ENCODE measurements around the gene ADGRL3. TPM values are rescaled to one million over a fixed set of nuclear protein-coding genes. Genes with fewer than 3 reads are reported as not detected.
"Not testable (repeated sequence)": the region's sequence is repeated elsewhere in the genome, so short reads cannot be mapped to it uniquely, and the experiment has no call there.

Gene ADGRL3
- total RNA-seq, 3 donors from 2014 or later = not detected

GRCh38 chr4:61590881-61591280, 390.8 kb downstream of the ADGRL3 start:
- peaks cover 17% of the 10 kb centered on the region for H3K9me3 Mint-ChIP-seq
- ATAC-seq (no peak), DNase-seq (no peak)
- no peak overlapping the region for H3K4me3 Mint-ChIP-seq
- no peaks in the 10 kb centered on the region for H3K36me3 Mint-ChIP-seq (ENCODE audit: insufficient read depth)
- no peaks in the 10 kb centered on the region for H3K4me1 Mint-ChIP-seq (ENCODE audit: low read depth)
- no peaks in the 10 kb centered on the region for H3K27me3 Mint-ChIP-seq (ENCODE audit: low read depth)

- Mint-ChIP-seq H3K27me3 (ENCODE audit: low read depth) (no peaks in the 10 kb centered on the region), H3K4me3 (no peak overlapping the region), H3K9me3 (peaks cover 16% of the 10 kb centered on the region), H3K36me3 (ENCODE audit: insufficient read depth) (no peaks in the 10 kb centered on the region), H3K4me1 (ENCODE audit: low read depth) (no peaks in the 10 kb centered on the region)
- no peak for DNase-seq
- ATAC-seq = no peak
Measured at GRCh38 chr4:61596606-61597340, 396.6 kb downstream of the ADGRL3 start.

GRCh38 chr4:61603086-61603485, 403.0 kb downstream of the ADGRL3 start:
- Mint-ChIP-seq H3K4me1 (ENCODE audit: low read depth) (no peaks in the 10 kb centered on the region), H3K36me3 (ENCODE audit: insufficient read depth) (no peaks in the 10 kb centered on the region), H3K4me3 (no peak overlapping the region), H3K9me3 (peaks cover 7% of the 10 kb centered on the region), H3K27me3 (ENCODE audit: low read depth) (no peaks in the 10 kb centered on the region)
- DNase-seq (no peak), ATAC-seq (no peak)

GRCh38 chr4:61604054-61604453, 403.9 kb downstream of the ADGRL3 start:
- Mint-ChIP-seq H3K36me3 (ENCODE audit: insufficient read depth) (no peaks in the 10 kb centered on the region), H3K27me3 (ENCODE audit: low read depth) (no peaks in the 10 kb centered on the region), H3K4me3 (no peak overlapping the region), H3K9me3 (peaks cover 7% of the 10 kb centered on the region), H3K4me1 (ENCODE audit: low read depth) (no peaks in the 10 kb centered on the region)
- ATAC-seq = no peak
- DNase-seq = no peak

GRCh38 chr4:61605984-61606383, 405.9 kb downstream of the ADGRL3 start:
- peaks cover 9% of the 10 kb centered on the region for H3K9me3 Mint-ChIP-seq
- ATAC-seq (no peak), DNase-seq (no peak)
- no peak overlapping the region for H3K4me3 Mint-ChIP-seq
- H3K36me3 Mint-ChIP-seq (ENCODE audit: insufficient read depth) = no peaks in the 10 kb centered on the region
- H3K4me1 Mint-ChIP-seq (ENCODE audit: low read depth) = no peaks in the 10 kb centered on the region
- no peaks in the 10 kb centered on the region for H3K27me3 Mint-ChIP-seq (ENCODE audit: low read depth)

GRCh38 chr4:61614231-61614630, 414.1 kb downstream of the ADGRL3 start:
- ATAC-seq (no peak), DNase-seq (no peak)
- H3K36me3 Mint-ChIP-seq (ENCODE audit: insufficient read depth) = no peaks in the 10 kb centered on the region
- H3K4me3 Mint-ChIP-seq = no peak overlapping the region
- H3K27me3 Mint-ChIP-seq (ENCODE audit: low read depth) = no peaks in the 10 kb centered on the region
- H3K4me1 Mint-ChIP-seq (ENCODE audit: low read depth) = no peaks in the 10 kb centered on the region
- H3K9me3 Mint-ChIP-seq = peaks cover 14% of the 10 kb centered on the region

- no peak for DNase-seq
- ATAC-seq = no peak
- Mint-ChIP-seq H3K4me3 (no peak overlapping the region), H3K36me3 (ENCODE audit: insufficient read depth) (no peaks in the 10 kb centered on the region), H3K4me1 (ENCODE audit: low read depth) (no peaks in the 10 kb centered on the region), H3K27me3 (ENCODE audit: low read depth) (no peaks in the 10 kb centered on the region), H3K9me3 (peaks cover 17% of the 10 kb centered on the region)
Measured at GRCh38 chr4:61619528-61619927, 419.4 kb downstream of the ADGRL3 start.

GRCh38 chr4:61628282-61628681, 428.2 kb downstream of the ADGRL3 start:
- no peaks in the 10 kb centered on the region for H3K36me3 Mint-ChIP-seq (ENCODE audit: insufficient read depth)
- H3K27me3 Mint-ChIP-seq (ENCODE audit: low read depth) = no peaks in the 10 kb centered on the region
- no peak for ATAC-seq
- H3K4me3 Mint-ChIP-seq = no peak overlapping the region
- DNase-seq = no peak
- no peaks in the 10 kb centered on the region for H3K4me1 Mint-ChIP-seq (ENCODE audit: low read depth)
- H3K9me3 Mint-ChIP-seq = peaks cover 13% of the 10 kb centered on the region

GRCh38 chr4:61628727-61629126, 428.6 kb downstream of the ADGRL3 start:
- DNase-seq = no peak
- Mint-ChIP-seq H3K9me3 (peaks cover 9% of the 10 kb centered on the region), H3K36me3 (ENCODE audit: insufficient read depth) (no peaks in the 10 kb centered on the region), H3K4me3 (no peak overlapping the region), H3K4me1 (ENCODE audit: low read depth) (no peaks in the 10 kb centered on the region), H3K27me3 (ENCODE audit: low read depth) (no peaks in the 10 kb centered on the region)
- no peak for ATAC-seq

- no peaks in the 10 kb centered on the region for H3K4me1 Mint-ChIP-seq (ENCODE audit: low read depth)
- DNase-seq = no peak
- no peaks in the 10 kb centered on the region for H3K36me3 Mint-ChIP-seq (ENCODE audit: insufficient read depth)
- H3K9me3 Mint-ChIP-seq = peaks cover 9% of the 10 kb centered on the region
- H3K27me3 Mint-ChIP-seq (ENCODE audit: low read depth) = no peaks in the 10 kb centered on the region
- H3K4me3 Mint-ChIP-seq = no peak overlapping the region
- no peak for ATAC-seq
Measured at GRCh38 chr4:61630548-61630947, 430.4 kb downstream of the ADGRL3 start.

GRCh38 chr4:61638591-61638990, 438.5 kb downstream of the ADGRL3 start:
- Mint-ChIP-seq H3K4me1 (ENCODE audit: low read depth) (no peaks in the 10 kb centered on the region), H3K27me3 (ENCODE audit: low read depth) (no peaks in the 10 kb centered on the region), H3K36me3 (ENCODE audit: insufficient read depth) (no peaks in the 10 kb centered on the region), H3K4me3 (no peak overlapping the region), H3K9me3 (peaks cover 13% of the 10 kb centered on the region)
- ATAC-seq = no peak
- no peak for DNase-seq

GRCh38 chr4:61646746-61647350, 446.7 kb downstream of the ADGRL3 start:
- not testable (repeated sequence) for DNase-seq; H3K4me1 Mint-ChIP-seq (ENCODE audit: low read depth); H3K27me3 Mint-ChIP-seq (ENCODE audit: low read depth); H3K4me3 Mint-ChIP-seq; ATAC-seq; H3K9me3 Mint-ChIP-seq; H3K36me3 Mint-ChIP-seq (ENCODE audit: insufficient read depth)

GRCh38 chr4:61648264-61648663, 448.1 kb downstream of the ADGRL3 start:
- Mint-ChIP-seq H3K4me3 (no peak overlapping the region), H3K4me1 (ENCODE audit: low read depth) (no peaks in the 10 kb centered on the region), H3K27me3 (ENCODE audit: low read depth) (no peaks in the 10 kb centered on the region), H3K9me3 (peaks cover 4% of the 10 kb centered on the region), H3K36me3 (ENCODE audit: insufficient read depth) (no peaks in the 10 kb centered on the region)
- no peak for ATAC-seq
- DNase-seq = no peak

- no peak for ATAC-seq
- Mint-ChIP-seq H3K36me3 (ENCODE audit: insufficient read depth) (no peaks in the 10 kb centered on the region), H3K27me3 (ENCODE audit: low read depth) (no peaks in the 10 kb centered on the region), H3K4me1 (ENCODE audit: low read depth) (no peaks in the 10 kb centered on the region), H3K9me3 (no peaks in the 10 kb centered on the region), H3K4me3 (no peak overlapping the region)
- no peak for DNase-seq
Measured at GRCh38 chr4:61657016-61657415, 456.9 kb downstream of the ADGRL3 start.

GRCh38 chr4:61661960-61662359, 461.8 kb downstream of the ADGRL3 start:
- Mint-ChIP-seq H3K4me3 (no peak overlapping the region), H3K27me3 (ENCODE audit: low read depth) (no peaks in the 10 kb centered on the region), H3K36me3 (ENCODE audit: insufficient read depth) (no peaks in the 10 kb centered on the region), H3K4me1 (ENCODE audit: low read depth) (no peaks in the 10 kb centered on the region), H3K9me3 (peaks cover 5% of the 10 kb centered on the region)
- ATAC-seq (no peak), DNase-seq (no peak)

Measured in activated T-cell treated with anti-CD3 and anti-CD28 coated beads, Interleukin-2, amount 50 U/mL, for 4 hours (primary cell).